ENCODE measurements around the gene IL18R1.

The IL18R1 gene

DNA sequence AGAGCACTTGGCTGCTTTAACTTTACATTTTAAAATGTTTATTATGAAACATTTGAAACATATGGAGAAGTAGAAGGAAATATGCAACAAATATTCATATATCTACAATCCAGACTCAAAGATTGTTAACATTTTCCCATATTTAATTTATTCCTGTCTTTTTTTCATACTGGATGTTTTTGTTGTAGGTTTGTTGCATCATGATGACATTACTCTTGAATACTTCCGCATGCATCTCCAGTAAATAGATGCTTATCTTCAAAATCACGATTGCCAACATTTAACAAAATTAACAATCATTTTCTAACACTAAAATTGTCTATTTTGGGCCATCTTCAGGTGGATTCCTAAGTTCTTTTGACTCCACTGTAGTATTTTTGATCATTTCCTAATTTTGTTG is 46.3 kb downstream of the IL18R1 start:
- H3K4me3 ChIP-seq (ENCODE audit: low read depth, low read length) = no peak overlapping the region
- TF ChIP-seq, protein P1, sequence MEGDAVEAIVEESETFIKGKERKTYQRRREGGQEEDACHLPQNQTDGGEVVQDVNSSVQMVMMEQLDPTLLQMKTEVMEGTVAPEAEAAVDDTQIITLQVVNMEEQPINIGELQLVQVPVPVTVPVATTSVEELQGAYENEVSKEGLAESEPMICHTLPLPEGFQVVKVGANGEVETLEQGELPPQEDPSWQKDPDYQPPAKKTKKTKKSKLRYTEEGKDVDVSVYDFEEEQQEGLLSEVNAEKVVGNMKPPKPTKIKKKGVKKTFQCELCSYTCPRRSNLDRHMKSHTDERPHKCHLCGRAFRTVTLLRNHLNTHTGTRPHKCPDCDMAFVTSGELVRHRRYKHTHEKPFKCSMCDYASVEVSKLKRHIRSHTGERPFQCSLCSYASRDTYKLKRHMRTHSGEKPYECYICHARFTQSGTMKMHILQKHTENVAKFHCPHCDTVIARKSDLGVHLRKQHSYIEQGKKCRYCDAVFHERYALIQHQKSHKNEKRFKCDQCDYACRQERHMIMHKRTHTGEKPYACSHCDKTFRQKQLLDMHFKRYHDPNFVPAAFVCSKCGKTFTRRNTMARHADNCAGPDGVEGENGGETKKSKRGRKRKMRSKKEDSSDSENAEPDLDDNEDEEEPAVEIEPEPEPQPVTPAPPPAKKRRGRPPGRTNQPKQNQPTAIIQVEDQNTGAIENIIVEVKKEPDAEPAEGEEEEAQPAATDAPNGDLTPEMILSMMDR (IDR thresholded peaks at IDR 0.05; ENCODE audit: low read depth, low read length) = no peak

DNA sequence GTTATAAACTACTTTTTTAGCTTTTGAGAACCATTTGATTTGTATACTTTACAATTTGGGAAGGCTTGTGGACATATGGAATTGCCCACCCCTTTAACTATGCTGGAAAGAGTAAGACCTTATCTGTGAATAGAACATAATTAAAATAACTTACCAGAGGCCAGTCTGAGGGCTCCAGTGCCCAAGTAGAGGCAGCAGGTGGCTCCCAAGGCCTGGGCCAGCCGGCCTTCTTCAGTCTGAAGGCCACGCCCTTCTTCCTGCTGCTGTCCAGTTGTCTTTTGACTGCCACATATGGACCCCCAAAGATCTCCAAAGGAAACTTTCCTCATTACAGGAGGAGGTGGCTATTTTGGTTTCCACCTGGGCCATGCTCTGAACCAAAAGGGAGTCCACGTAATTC is 55.4 kb downstream of the IL18R1 start:
- TF ChIP-seq, protein P1 (IDR thresholded peaks at IDR 0.05; ENCODE audit: low read depth, low read length) = no peak
- no peak overlapping the region for H3K4me3 ChIP-seq (ENCODE audit: low read depth, low read length)

DNA sequence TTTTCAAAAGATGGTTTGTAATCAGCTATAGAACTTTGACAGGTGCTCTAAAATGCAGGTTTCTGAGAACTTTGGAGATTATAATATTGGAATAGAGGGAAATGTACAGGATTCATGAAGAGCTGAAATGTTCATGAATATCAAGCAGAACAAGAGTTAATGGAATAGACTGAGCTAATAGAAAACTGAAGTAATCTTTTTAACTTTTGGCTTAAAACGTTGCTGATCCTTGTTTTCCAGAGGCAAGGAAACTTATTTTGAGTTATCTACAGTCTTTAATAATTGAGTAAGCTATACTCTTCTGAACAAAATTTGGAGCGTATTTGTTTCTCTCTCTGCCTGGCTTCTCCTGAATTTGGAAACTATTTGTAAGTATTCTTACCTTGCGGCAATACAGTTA is 56.6 kb downstream of the IL18R1 start:
- TF ChIP-seq, protein P1 (IDR thresholded peaks at IDR 0.05; ENCODE audit: low read depth, low read length) = no peak
- no peak overlapping the region for H3K4me3 ChIP-seq (ENCODE audit: low read depth, low read length)

DNA sequence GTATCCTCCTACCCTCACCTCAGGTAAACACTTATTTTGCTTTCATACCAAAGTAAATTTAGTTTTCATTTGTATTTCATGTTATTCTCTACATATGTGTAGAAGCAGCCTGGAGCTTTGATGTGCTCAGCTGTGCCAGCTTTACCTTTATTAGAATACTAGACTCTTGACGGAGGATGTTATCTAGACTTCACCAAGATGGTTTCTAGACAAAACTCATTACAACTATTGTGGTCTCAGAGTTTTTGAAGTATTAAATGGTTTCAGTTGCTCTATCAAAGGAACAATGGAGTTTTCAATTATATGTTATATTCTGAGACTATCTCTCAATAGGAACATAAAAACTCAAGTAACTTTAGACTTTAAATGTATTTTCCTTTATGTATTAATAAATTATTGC is 62.4 kb downstream of the IL18R1 start:
- TF ChIP-seq, protein P1 (IDR thresholded peaks at IDR 0.05; ENCODE audit: low read depth, low read length) = no peak

DNA sequence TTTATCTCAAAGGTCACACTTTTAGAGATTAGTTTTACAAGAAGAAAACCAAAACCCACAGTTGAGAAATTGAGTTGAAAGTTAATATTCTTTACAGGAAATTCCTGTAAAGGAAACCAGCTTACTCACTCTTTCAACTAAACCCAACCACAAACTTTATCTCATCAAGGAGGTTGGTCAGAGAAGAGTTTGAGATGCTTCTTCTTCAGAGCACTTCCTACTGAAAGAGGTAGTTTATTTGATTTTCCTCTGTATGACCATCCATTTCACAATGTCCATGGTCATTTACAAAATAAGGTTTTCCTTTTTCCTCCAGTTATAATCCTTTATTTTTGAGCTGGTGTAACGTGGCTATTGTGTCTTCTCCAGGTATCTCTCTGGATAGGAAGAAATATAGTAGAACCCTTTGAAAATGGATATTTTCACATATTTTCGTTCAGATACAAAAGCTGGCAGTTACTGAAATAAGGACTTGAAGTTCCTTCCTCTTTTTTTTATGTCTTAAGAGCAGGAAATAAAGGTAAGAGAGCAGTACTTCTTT is 62.9 kb downstream of the IL18R1 start:
- H3K4me3 ChIP-seq (ENCODE audit: low read depth, low read length) = no peak overlapping the region
- TF ChIP-seq, protein P1 (IDR thresholded peaks at IDR 0.05; ENCODE audit: low read depth, low read length) = no peak

More for the DNA sequence above, 62.4 kb downstream of the IL18R1 start:
- H3K4me3 ChIP-seq (ENCODE audit: low read depth, low read length) = no peak overlapping the region

DNA sequence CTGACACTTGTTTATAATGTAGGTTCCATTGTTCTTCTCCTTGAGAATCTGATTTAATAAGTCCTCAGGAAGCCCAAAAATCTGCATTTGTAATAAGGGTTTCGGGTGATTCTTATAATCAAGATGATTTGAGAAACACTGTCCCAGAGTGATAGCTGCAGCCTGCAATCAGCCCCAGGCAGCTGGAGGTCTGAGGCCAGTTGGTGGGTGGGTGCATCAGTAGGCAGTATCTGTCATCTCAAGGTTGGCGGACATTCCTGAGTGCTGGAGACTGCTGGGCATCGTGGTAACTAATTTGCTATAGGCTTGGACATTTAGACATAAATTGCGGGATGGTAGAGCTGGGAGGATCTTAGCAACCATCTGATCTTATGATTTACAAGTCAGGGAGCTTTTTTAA is 64.7 kb downstream of the IL18R1 start:
- TF ChIP-seq, protein P1 (IDR thresholded peaks at IDR 0.05; ENCODE audit: low read depth, low read length) = no peak
- no peak overlapping the region for H3K4me3 ChIP-seq (ENCODE audit: low read depth, low read length)

DNA sequence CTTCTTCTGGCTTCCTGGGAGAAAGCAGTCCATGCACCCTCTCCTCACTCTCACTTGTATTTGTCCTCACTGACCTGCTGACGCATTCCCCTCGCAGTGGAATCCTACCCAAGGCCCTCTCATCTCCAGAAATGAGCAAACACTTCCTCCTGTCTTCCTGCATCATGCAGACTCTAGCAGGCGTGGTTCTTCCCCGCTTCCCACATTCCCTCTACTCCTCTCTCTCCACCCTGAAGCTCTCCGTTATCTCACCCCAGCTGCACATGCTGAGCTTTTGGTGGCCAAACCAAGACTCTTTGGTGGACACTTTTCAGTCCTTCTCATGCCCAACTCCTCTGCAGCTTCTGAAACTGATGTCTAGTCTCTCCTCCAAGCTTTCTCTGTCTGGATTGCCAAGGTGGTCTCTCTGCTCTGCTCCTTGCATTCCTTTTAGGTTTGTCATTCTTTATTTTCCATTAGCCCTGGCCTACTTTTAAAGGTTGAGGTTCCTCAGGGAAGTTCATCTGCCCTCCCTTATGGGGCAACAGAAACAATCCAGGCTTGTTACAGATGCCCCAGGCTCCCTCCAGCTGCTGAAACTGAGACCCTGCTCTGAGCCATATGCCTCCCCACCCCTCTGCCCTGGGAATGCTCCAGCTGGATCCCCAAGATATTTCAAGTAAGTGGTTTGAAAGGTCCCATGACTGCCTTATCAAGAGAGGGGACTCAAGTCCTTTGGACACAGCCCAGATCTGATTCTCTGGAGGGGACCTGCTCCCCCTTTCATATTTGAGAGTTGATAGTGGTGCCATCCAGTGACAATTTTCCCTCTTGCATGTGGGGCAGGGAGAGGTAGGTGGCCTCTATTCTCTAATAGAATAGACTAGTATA is 66.5 kb downstream of the IL18R1 start:
- H3K4me3 ChIP-seq (ENCODE audit: low read depth, low read length) = no peak overlapping the region
- TF ChIP-seq, protein P1 (IDR thresholded peaks at IDR 0.05; ENCODE audit: low read depth, low read length) = no peak

Data from WI38 (cell line).